ENCODE measurements around the gene RNASEH2C. TPM values are rescaled to one million over a fixed set of nuclear protein-coding genes. Genes with fewer than 3 reads are reported as not detected.

Gene RNASEH2C
- total RNA-seq, 1 experiment from 2014 or later = 57.7 TPM

DNA sequence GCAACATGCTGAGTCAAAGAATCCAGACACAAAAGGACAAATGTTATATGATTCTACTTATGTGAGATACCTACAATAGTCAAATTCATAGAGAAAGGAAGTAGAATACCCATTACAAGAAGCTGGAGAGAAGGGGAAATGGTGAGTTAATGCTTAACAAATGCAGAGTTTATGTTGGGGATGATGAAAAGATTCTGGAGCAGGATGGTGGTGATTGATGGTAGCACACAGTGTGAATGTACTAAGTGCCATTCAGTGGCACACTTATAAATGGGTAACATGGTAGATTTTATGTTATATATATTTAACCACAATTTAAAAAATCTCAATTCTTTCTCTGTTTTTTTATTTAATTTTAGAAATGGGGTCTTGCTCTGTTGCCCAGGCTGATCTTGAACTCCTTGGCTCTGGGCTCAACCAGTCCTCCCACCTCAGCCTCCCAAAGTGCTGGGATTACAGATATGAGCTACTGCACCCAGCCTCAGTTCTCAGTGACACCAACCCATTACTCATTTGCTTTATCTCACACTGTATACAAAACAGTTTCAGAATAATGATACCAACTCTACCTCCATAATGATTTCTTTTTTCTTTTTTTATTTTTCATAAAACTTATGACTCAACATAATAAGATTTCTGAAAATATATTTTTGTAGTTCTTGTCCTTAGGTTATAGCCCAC, 48.3 kb downstream of the RNASEH2C start:
- H3K23me2 ChIP-seq (ENCODE audit: insufficient read length, low read depth, low read length, poor library complexity, severe bottlenecking) = no peaks in the 10 kb centered on the region
- no peak overlapping the region for H3K9ac ChIP-seq (ENCODE audit: extremely low read depth, insufficient read length, low read length)
- no peaks in the 10 kb centered on the region for H4K20me1 ChIP-seq (ENCODE audit: control insufficient read depth, insufficient read depth, insufficient read length)
- Mint-ChIP-seq H3K36me3 (ENCODE audit: insufficient read depth in 1 of 3, low read depth in 3 of 3) (no peaks in the 10 kb centered on the region), H3K27me3 (ENCODE audit: low read depth) (peaks cover 7% of the 10 kb centered on the region), H3K9me3 (no peaks in the 10 kb centered on the region), H3K27ac (no peak overlapping the region), H3K4me1 (no peaks in the 10 kb centered on the region), H3K4me3 (no peak overlapping the region)
- H2AFZ ChIP-seq (ENCODE audit: low read length) = no peak overlapping the region
- DNase-seq = no peak
- no peak overlapping the region for H3K27ac ChIP-seq (ENCODE audit: insufficient read length, low read depth, low read length)
- H2AK5ac ChIP-seq (ENCODE audit: insufficient read length, low read length) = no peak overlapping the region
- no peaks in the 10 kb centered on the region for H3K9me3 ChIP-seq (ENCODE audit: control insufficient read depth, low read depth, low read length)
- no peak overlapping the region for H3K23ac ChIP-seq (ENCODE audit: insufficient read length, low read depth, low read length)
- H3T11ph ChIP-seq (ENCODE audit: low read length) = no peak overlapping the region
- no peak overlapping the region for H2BK20ac ChIP-seq (ENCODE audit: low read depth, low read length, poor library complexity, severe bottlenecking)
- no peak overlapping the region for H3K14ac ChIP-seq (ENCODE audit: insufficient read depth, low read length)
- H3K4ac ChIP-seq (ENCODE audit: low read depth, low read length) = no peak overlapping the region
- no peak overlapping the region for H4K5ac ChIP-seq (ENCODE audit: insufficient read length, low read depth, low read length)
- TF ChIP-seq, protein P1, sequence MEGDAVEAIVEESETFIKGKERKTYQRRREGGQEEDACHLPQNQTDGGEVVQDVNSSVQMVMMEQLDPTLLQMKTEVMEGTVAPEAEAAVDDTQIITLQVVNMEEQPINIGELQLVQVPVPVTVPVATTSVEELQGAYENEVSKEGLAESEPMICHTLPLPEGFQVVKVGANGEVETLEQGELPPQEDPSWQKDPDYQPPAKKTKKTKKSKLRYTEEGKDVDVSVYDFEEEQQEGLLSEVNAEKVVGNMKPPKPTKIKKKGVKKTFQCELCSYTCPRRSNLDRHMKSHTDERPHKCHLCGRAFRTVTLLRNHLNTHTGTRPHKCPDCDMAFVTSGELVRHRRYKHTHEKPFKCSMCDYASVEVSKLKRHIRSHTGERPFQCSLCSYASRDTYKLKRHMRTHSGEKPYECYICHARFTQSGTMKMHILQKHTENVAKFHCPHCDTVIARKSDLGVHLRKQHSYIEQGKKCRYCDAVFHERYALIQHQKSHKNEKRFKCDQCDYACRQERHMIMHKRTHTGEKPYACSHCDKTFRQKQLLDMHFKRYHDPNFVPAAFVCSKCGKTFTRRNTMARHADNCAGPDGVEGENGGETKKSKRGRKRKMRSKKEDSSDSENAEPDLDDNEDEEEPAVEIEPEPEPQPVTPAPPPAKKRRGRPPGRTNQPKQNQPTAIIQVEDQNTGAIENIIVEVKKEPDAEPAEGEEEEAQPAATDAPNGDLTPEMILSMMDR (conservative IDR thresholded peaks at IDR 0.05) = no peak
- H3K27me3 ChIP-seq (ENCODE audit: insufficient read depth, low read length) = no peaks in the 10 kb centered on the region
- H3K56ac ChIP-seq (ENCODE audit: insufficient read length, low read depth, low read length) = no peak overlapping the region
- no peaks in the 10 kb centered on the region for H3K79me1 ChIP-seq (ENCODE audit: insufficient read depth, low read depth, low read length, poor library complexity, severe bottlenecking)
- H4K8ac ChIP-seq (replicated peaks; ENCODE audit: insufficient read length, low read depth, low read length) = no peak overlapping the region
- H2BK5ac ChIP-seq (ENCODE audit: insufficient read length, low read length) = no peak overlapping the region
- H2BK12ac ChIP-seq (ENCODE audit: insufficient read length, low read depth, low read length) = no peak overlapping the region
- no peaks in the 10 kb centered on the region for H3K4me1 ChIP-seq (ENCODE audit: insufficient read depth, low read length)
- H3K79me2 ChIP-seq (ENCODE audit: insufficient read depth, low read length) = no peaks in the 10 kb centered on the region
- no peak overlapping the region for H3K4me2 ChIP-seq (ENCODE audit: insufficient read depth, insufficient read length, low read length)
- H4K91ac ChIP-seq (ENCODE audit: insufficient read length, low read depth, low read length) = no peak overlapping the region
- H3K18ac ChIP-seq (ENCODE audit: insufficient read length, low read depth, low read length) = no peak overlapping the region
- H2BK120ac ChIP-seq (ENCODE audit: low read depth, low read length, poor library complexity, severe bottlenecking) = no peak overlapping the region
- H2BK15ac ChIP-seq (ENCODE audit: low read depth, low read length) = no peak overlapping the region

Other genes starting within 250 kb of the RNASEH2C start
- 1,700 and 1,934 TPM in 2 replicates for gene MALAT1, start 221.8 kb downstream of the RNASEH2C start, total RNA-seq (2021)
- gene SCYL1, start 195.7 kb downstream of the RNASEH2C start, total RNA-seq (2021) = 54.7 and 56.0 TPM in 2 replicates
- 10.6 and 12.1 TPM in 2 replicates for gene LTBP3, start 162.4 kb downstream of the RNASEH2C start, total RNA-seq (2021)
- gene ZNRD2, start 150.3 kb downstream of the RNASEH2C start, total RNA-seq (2021) = 43.7 and 45.8 TPM in 2 replicates
- 20.0 and 21.7 TPM in 2 replicates for gene FAM89B, start 148.3 kb downstream of the RNASEH2C start, total RNA-seq (2021)
- 13.8 and 14.5 TPM in 2 replicates for gene EHBP1L1, start 144.7 kb downstream of the RNASEH2C start, total RNA-seq (2021)
- gene KCNK7, start 125.0 kb downstream of the RNASEH2C start, total RNA-seq (2021) = 1.8 and 2.8 TPM in 2 replicates
- 57.9 and 61.1 TPM in 2 replicates for gene MAP3K11, start 106.6 kb downstream of the RNASEH2C start, total RNA-seq (2021)
- gene PCNX3, start 105.0 kb downstream of the RNASEH2C start, total RNA-seq (2021) = 48.3 and 50.5 TPM in 2 replicates
- gene SIPA1, start 82.7 kb downstream of the RNASEH2C start, total RNA-seq (2021) = 32.0 and 37.4 TPM in 2 replicates
- 43.3 and 48.8 TPM in 2 replicates for gene RELA, start 57.9 kb downstream of the RNASEH2C start, total RNA-seq (2021)
- gene KAT5, start 8.5 kb downstream of the RNASEH2C start, total RNA-seq (2021) = 56.7 and 57.4 TPM in 2 replicates
- 9.4 and 9.6 TPM in 2 replicates for gene AP5B1, start 60.2 kb upstream of the RNASEH2C start, total RNA-seq (2021)
- gene OVOL1, start 66.3 kb upstream of the RNASEH2C start, total RNA-seq (2021) = 5.1 and 5.7 TPM in 2 replicates
- gene SNX32, start 113.2 kb upstream of the RNASEH2C start, total RNA-seq (2021) = 0.88 and 1.2 TPM in 2 replicates
- 1,107 and 1,147 TPM in 2 replicates for gene CFL1, start 137.4 kb upstream of the RNASEH2C start, total RNA-seq (2021)
- 45.0 and 49.2 TPM in 2 replicates for gene MUS81, start 139.6 kb upstream of the RNASEH2C start, total RNA-seq (2021)
- 22.9 and 26.2 TPM in 2 replicates for gene EFEMP2, start 152.0 kb upstream of the RNASEH2C start, total RNA-seq (2021)
- not detected in 2 replicates for gene CTSW, start 159.0 kb upstream of the RNASEH2C start, total RNA-seq (2021)
- gene FIBP, start 167.7 kb upstream of the RNASEH2C start, total RNA-seq (2021) = 86.8 and 87.0 TPM in 2 replicates
- gene CCDC85B, start 169.9 kb upstream of the RNASEH2C start, total RNA-seq (2021) = 23.3 and 23.4 TPM in 2 replicates
- gene FOSL1, start 179.6 kb upstream of the RNASEH2C start, total RNA-seq (2021) = 33.7 and 36.1 TPM in 2 replicates
- 14.0 and 15.7 TPM in 2 replicates for gene C11orf68, start 198.3 kb upstream of the RNASEH2C start, total RNA-seq (2021)
- gene DRAP1, start 198.6 kb upstream of the RNASEH2C start, total RNA-seq (2021) = 101 and 105 TPM in 2 replicates
- 2.2 and 3.1 TPM in 2 replicates for gene TSGA10IP, start 224.7 kb upstream of the RNASEH2C start, total RNA-seq (2021)
- 52.0 and 57.8 TPM in 2 replicates for gene SART1, start 240.9 kb upstream of the RNASEH2C start, total RNA-seq (2021)